KMS-11 (cell line): Measurements from ENCODE around the gene SLC1A7.

Source experiments
- H2AFZ ChIP-seq: fragments of 200-600 bp; sonication (generic); 2 replicates; pipeline ENCODE4 v1.6.1; 2016; ENCODE audit warnings: antibody characterized with exemption, mixed run types, low read depth
- H3K27ac ChIP-seq: fragments of 200-600 bp; sonication (generic); 2 replicates; pipeline ENCODE4 v1.6.1; 2016; ENCODE audit warnings: mild to moderate bottlenecking, mixed run types
- H3K27me3 ChIP-seq: fragments of 200-600 bp; sonication (generic); 2 replicates; pipeline ENCODE4 v1.6.1; 2017; ENCODE audit warnings: mild to moderate bottlenecking, low read depth, mixed run types, moderate library complexity; ENCODE audit not compliant: insufficient read depth
- H3K36me3 ChIP-seq: fragments of 200-600 bp; sonication (generic); 2 replicates; pipeline ENCODE4 v1.6.1; 2017; ENCODE audit warnings: mild to moderate bottlenecking, mixed run types; ENCODE audit not compliant: insufficient read depth
- H3K4me1 ChIP-seq: fragments of 200-600 bp; sonication (generic); 2 replicates; pipeline ENCODE4 v1.6.1; 2016; ENCODE audit warnings: mild to moderate bottlenecking, low read depth, mixed run types; ENCODE audit not compliant: poor library complexity, severe bottlenecking
- H3K4me2 ChIP-seq: fragments of 200-600 bp; sonication (generic); 2 replicates; pipeline ENCODE4 v1.7.0; 2016; ENCODE audit warnings: mild to moderate bottlenecking, mixed run types
- H3K4me3 ChIP-seq: fragments of 200-600 bp; sonication (generic); IDR thresholded peaks from 2 replicates; pipeline ENCODE4 v1.6.1; 2017; ENCODE audit warnings: low read depth, low read length, mixed read lengths; ENCODE audit not compliant: insufficient read depth
- H3K79me2 ChIP-seq: fragments of 200-600 bp; sonication (generic); 2 replicates; pipeline ENCODE4 v1.6.1; 2016; ENCODE audit warnings: low read depth, mixed run types; ENCODE audit not compliant: insufficient read depth
- H3K9ac ChIP-seq: fragments of 200-600 bp; sonication (generic); 2 replicates; pipeline ENCODE4 v1.6.1; 2016; ENCODE audit warnings: mild to moderate bottlenecking, mixed run types
- H4K20me1 ChIP-seq: fragments of 200-600 bp; sonication (generic); 2 replicates; pipeline ENCODE4 v1.6.1; 2016; ENCODE audit warnings: mild to moderate bottlenecking, mixed run types; ENCODE audit not compliant: insufficient read depth
- TF ChIP-seq, protein P1 (sequence below): fragments of 200-600 bp; sonication (generic); conservative IDR thresholded peaks from 2 replicates; pipeline ENCODE4 v1.6.1; 2017; ENCODE audit warnings: low read depth, mild to moderate bottlenecking, antibody characterized with exemption, low read length, moderate library complexity, mixed read lengths

The SLC1A7 gene

GRCh38 chr1:53155534-53155933 lies 13.1 kb upstream of the SLC1A7 start:
- H3K4me3 ChIP-seq: no peak overlapping the region
- H3K4me2 ChIP-seq: no peak overlapping the region
- H3K4me1 ChIP-seq: no peaks in the 10 kb centered on the region
- H3K27me3 ChIP-seq: no peaks in the 10 kb centered on the region
- no peaks in the 10 kb centered on the region for H3K36me3 ChIP-seq
- no peaks in the 10 kb centered on the region for H3K79me2 ChIP-seq
- H2AFZ ChIP-seq: no peak overlapping the region
- no peaks in the 10 kb centered on the region for H4K20me1 ChIP-seq
- H3K9ac ChIP-seq: no peak overlapping the region
- TF ChIP-seq, protein P1, sequence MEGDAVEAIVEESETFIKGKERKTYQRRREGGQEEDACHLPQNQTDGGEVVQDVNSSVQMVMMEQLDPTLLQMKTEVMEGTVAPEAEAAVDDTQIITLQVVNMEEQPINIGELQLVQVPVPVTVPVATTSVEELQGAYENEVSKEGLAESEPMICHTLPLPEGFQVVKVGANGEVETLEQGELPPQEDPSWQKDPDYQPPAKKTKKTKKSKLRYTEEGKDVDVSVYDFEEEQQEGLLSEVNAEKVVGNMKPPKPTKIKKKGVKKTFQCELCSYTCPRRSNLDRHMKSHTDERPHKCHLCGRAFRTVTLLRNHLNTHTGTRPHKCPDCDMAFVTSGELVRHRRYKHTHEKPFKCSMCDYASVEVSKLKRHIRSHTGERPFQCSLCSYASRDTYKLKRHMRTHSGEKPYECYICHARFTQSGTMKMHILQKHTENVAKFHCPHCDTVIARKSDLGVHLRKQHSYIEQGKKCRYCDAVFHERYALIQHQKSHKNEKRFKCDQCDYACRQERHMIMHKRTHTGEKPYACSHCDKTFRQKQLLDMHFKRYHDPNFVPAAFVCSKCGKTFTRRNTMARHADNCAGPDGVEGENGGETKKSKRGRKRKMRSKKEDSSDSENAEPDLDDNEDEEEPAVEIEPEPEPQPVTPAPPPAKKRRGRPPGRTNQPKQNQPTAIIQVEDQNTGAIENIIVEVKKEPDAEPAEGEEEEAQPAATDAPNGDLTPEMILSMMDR: no peak
- no peak overlapping the region for H3K27ac ChIP-seq

GRCh38 chr1:53154859-53155438 lies 12.5 kb upstream of the SLC1A7 start:
- H3K27ac ChIP-seq: no peak overlapping the region
- no peak overlapping the region for H2AFZ ChIP-seq
- no peaks in the 10 kb centered on the region for H3K36me3 ChIP-seq
- no peak overlapping the region for H3K9ac ChIP-seq
- no peaks in the 10 kb centered on the region for H3K27me3 ChIP-seq
- H4K20me1 ChIP-seq: no peaks in the 10 kb centered on the region
- H3K4me2 ChIP-seq: no peak overlapping the region
- H3K79me2 ChIP-seq: no peaks in the 10 kb centered on the region
- TF ChIP-seq, protein P1: no peak
- no peaks in the 10 kb centered on the region for H3K4me1 ChIP-seq
- H3K4me3 ChIP-seq: no peak overlapping the region

- H3K27me3 ChIP-seq: no peaks in the 10 kb centered on the region
- TF ChIP-seq, protein P1: no peak
- no peak overlapping the region for H3K4me2 ChIP-seq
- no peaks in the 10 kb centered on the region for H3K79me2 ChIP-seq
- H2AFZ ChIP-seq: no peak overlapping the region
- no peaks in the 10 kb centered on the region for H4K20me1 ChIP-seq
- no peak overlapping the region for H3K4me3 ChIP-seq
- H3K36me3 ChIP-seq: no peaks in the 10 kb centered on the region
- H3K9ac ChIP-seq: no peak overlapping the region
- no peaks in the 10 kb centered on the region for H3K4me1 ChIP-seq
- H3K27ac ChIP-seq: no peak overlapping the region
Observed at GRCh38 chr1:53153752-53154151, 11.3 kb upstream of the SLC1A7 start.

GRCh38 chr1:53148123-53148522 lies 5.7 kb upstream of the SLC1A7 start:
- Histone ChIP-seq H4K20me1 (no peaks in the 10 kb centered on the region), H3K4me2 (no peak overlapping the region), H2AFZ (no peak overlapping the region), H3K36me3 (no peaks in the 10 kb centered on the region), H3K4me1 (no peaks in the 10 kb centered on the region), H3K79me2 (no peaks in the 10 kb centered on the region), H3K27me3 (no peaks in the 10 kb centered on the region), H3K27ac (no peak overlapping the region), H3K4me3 (no peak overlapping the region), H3K9ac (no peak overlapping the region)
- TF ChIP-seq, protein P1: no peak
